Hepatocyte (in vitro differentiated cells): ENCODE data around the gene SCARF1. TPM values are rescaled to one million over a fixed set of nuclear protein-coding genes. Genes with fewer than 3 reads are reported as not detected.
"Not testable (repeated sequence)": the region's sequence is repeated elsewhere in the genome, so short reads cannot be mapped to it uniquely, and the experiment has no call there.

Experiments
- DNase-seq: peaks from one replicate; pipeline ENCODE4 v3.0.0-alpha.2; 2016; ENCODE audit warnings: low spot score
- H2AFZ ChIP-seq: fragments of 200-600 bp; sonication (generic); 2 replicates; pipeline ENCODE4 v1.6.0; 2016; ENCODE audit warnings: antibody characterized with exemption, mild to moderate bottlenecking
- H3K27ac ChIP-seq: fragments of 200-600 bp; sonication (generic); 2 replicates; pipeline ENCODE4 v1.5.1; 2016; ENCODE audit warnings: mild to moderate bottlenecking
- H3K27me3 ChIP-seq: fragments of 200-600 bp; sonication (generic); 2 replicates; pipeline ENCODE4 v1.6.1; 2016
- H3K36me3 ChIP-seq: fragments of 200-600 bp; sonication (generic); replicated peaks from 2 replicates; pipeline ENCODE4 v1.5.1; 2016; ENCODE audit warnings: low read depth; ENCODE audit not compliant: insufficient read depth
- H3K4me1 ChIP-seq: fragments of 200-600 bp; sonication (generic); 2 replicates; pipeline ENCODE4 v1.5.1; 2016; ENCODE audit warnings: mild to moderate bottlenecking, moderate library complexity; ENCODE audit not compliant: insufficient read depth
- H3K4me2 ChIP-seq: fragments of 200-600 bp; sonication (generic); 2 replicates; pipeline ENCODE4 v1.6.0; 2016
- H3K4me3 ChIP-seq: fragments of 200-600 bp; sonication (generic); 2 replicates; pipeline ENCODE4 v1.5.1; 2016; ENCODE audit warnings: mild to moderate bottlenecking
- H3K79me2 ChIP-seq: fragments of 200-600 bp; sonication (generic); 2 replicates; pipeline ENCODE4 v1.6.0; 2017; ENCODE audit warnings: mild to moderate bottlenecking
- H3K9me2 ChIP-seq: fragments of 200-600 bp; sonication (generic); replicated peaks from 2 replicates; pipeline ENCODE4 v1.6.0; 2017; ENCODE audit warnings: mild to moderate bottlenecking; ENCODE audit not compliant: insufficient read depth
- H3K9me3 ChIP-seq: fragments of 200-600 bp; sonication (generic); 2 replicates; pipeline ENCODE4 v1.5.1; 2016; ENCODE audit warnings: low read depth, mild to moderate bottlenecking
- H4K20me1 ChIP-seq: fragments of 200-600 bp; sonication (generic); 2 replicates; pipeline ENCODE4 v1.6.0; 2016; ENCODE audit warnings: mild to moderate bottlenecking; ENCODE audit not compliant: insufficient read depth, poor library complexity, severe bottlenecking
- EZH2 ChIP-seq: fragments of 200-600 bp; sonication (generic); IDR thresholded peaks from 2 replicates; pipeline ENCODE4 v1.6.1; 2016; ENCODE audit warnings: antibody characterized with exemption, mild to moderate bottlenecking, borderline replicate concordance
- EZH2phosphoT487 ChIP-seq: fragments of 200-600 bp; sonication (generic); IDR thresholded peaks from one replicate; pipeline ENCODE4 v1.6.1; 2018; ENCODE audit warnings: antibody characterized with exemption, mild to moderate bottlenecking, low read depth, moderate library complexity; ENCODE audit not compliant: unreplicated experiment, severe bottlenecking
- WGBS: methylation state at CpG from one replicate; pipeline ENCODE4 v1.1.6; 2016; ENCODE audit warnings: low lambda C conversion rate; ENCODE audit errors: missing lambda C conversion rate; 5-methylcytosine and 5-hydroxymethylcytosine counted together
- polyA plus RNA-seq: library from polyadenylated mRNA; unstranded; fragments of >200 nt; fragmentation: Nextera tagmentation; extraction: Ambion mirVana; gene quantifications from 2 replicates; pipeline ENCODE4 v1.2.1, GENCODE V29; 2016
- total RNA-seq: library from RNA; depleted of rRNA; stranded (reverse); fragments of >200 nt; gene quantifications from 2 replicates; pipeline ENCODE4 v1.2.3, GENCODE V29; 2014
- TF ChIP-seq, protein P1 (sequence below): fragments of 200-600 bp; sonication (generic); IDR thresholded peaks from 2 replicates; pipeline ENCODE4 v1.5.1; 2016; ENCODE audit warnings: antibody characterized with exemption, mild to moderate bottlenecking; ENCODE audit not compliant: poor library complexity

The SCARF1 gene
- 0.93 and 1.2 TPM in 2 replicates for total RNA-seq
- 1.0 and 2.0 TPM in 2 replicates for polyA plus RNA-seq

GRCh38 chr17:1645207-1646171 lies at the start of gene SCARF1:
TSS of gene SCARF1 (minus strand) at chr17:1645732. CDS start at chr17:1645697, 35 bp downstream.
- Histone ChIP-seq H3K4me2 (no peak within 1 kb of the TSS), H2AFZ (no peak within 1 kb of the TSS), H4K20me1 (peaks cover 4% of the 10 kb centered on the region), H3K36me3 (no peaks in the 10 kb centered on the region), H3K4me3 (no peak within 1 kb of the TSS), H3K4me1 (peaks cover 26% of the 10 kb centered on the region), H3K79me2 (no peaks in the 10 kb centered on the region), H3K27me3 (no peaks in the 10 kb centered on the region), H3K27ac (no peak within 1 kb of the TSS), H3K9me2 (no peaks in the 10 kb centered on the region), H3K9me3 (no peaks in the 10 kb centered on the region)
- TF ChIP-seq EZH2phosphoT487 (no peak), EZH2 (no peak)
- TF ChIP-seq, protein P1, sequence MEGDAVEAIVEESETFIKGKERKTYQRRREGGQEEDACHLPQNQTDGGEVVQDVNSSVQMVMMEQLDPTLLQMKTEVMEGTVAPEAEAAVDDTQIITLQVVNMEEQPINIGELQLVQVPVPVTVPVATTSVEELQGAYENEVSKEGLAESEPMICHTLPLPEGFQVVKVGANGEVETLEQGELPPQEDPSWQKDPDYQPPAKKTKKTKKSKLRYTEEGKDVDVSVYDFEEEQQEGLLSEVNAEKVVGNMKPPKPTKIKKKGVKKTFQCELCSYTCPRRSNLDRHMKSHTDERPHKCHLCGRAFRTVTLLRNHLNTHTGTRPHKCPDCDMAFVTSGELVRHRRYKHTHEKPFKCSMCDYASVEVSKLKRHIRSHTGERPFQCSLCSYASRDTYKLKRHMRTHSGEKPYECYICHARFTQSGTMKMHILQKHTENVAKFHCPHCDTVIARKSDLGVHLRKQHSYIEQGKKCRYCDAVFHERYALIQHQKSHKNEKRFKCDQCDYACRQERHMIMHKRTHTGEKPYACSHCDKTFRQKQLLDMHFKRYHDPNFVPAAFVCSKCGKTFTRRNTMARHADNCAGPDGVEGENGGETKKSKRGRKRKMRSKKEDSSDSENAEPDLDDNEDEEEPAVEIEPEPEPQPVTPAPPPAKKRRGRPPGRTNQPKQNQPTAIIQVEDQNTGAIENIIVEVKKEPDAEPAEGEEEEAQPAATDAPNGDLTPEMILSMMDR: no peak
- WGBS: 88% methylated on average over 23 of the region's 25 CpGs
- DNase-seq: no peak

GRCh38 chr17:1693339-1693738 lies 47.8 kb upstream of the SCARF1 start:
- Histone ChIP-seq H3K9me2 (no peaks in the 10 kb centered on the region), H3K4me3 (no peak overlapping the region)
- TF ChIP-seq EZH2 (no peak), EZH2phosphoT487 (no peak)
- TF ChIP-seq, protein P1: no peak

GRCh38 chr17:1690544-1691221 lies 45.2 kb upstream of the SCARF1 start:
- H3K36me3 ChIP-seq: no peaks in the 10 kb centered on the region
- no peaks in the 10 kb centered on the region for H3K27me3 ChIP-seq
- H3K4me2 ChIP-seq: no peak overlapping the region
- no peaks in the 10 kb centered on the region for H3K9me2 ChIP-seq
- WGBS: 92% methylated on average over 4 of the region's 8 CpGs
- no peaks in the 10 kb centered on the region for H3K9me3 ChIP-seq
- no peak overlapping the region for H3K27ac ChIP-seq
- no peak overlapping the region for H3K4me3 ChIP-seq
- H4K20me1 ChIP-seq: no peaks in the 10 kb centered on the region
- no peak overlapping the region for H2AFZ ChIP-seq
- DNase-seq: no peak
- TF ChIP-seq EZH2 (no peak), EZH2phosphoT487 (no peak)
- TF ChIP-seq, protein P1: no peak
- H3K4me1 ChIP-seq: no peaks in the 10 kb centered on the region
- H3K79me2 ChIP-seq: no peaks in the 10 kb centered on the region

More at GRCh38 chr17:1693339-1693738, 47.8 kb upstream of the SCARF1 start:
- DNase-seq: no peak
- H3K36me3 ChIP-seq: no peaks in the 10 kb centered on the region
- H3K79me2 ChIP-seq: no peaks in the 10 kb centered on the region
- no peak overlapping the region for H2AFZ ChIP-seq
- no peak overlapping the region for H3K4me2 ChIP-seq
- H3K4me1 ChIP-seq: no peaks in the 10 kb centered on the region
- no peak overlapping the region for H3K27ac ChIP-seq
- H4K20me1 ChIP-seq: no peaks in the 10 kb centered on the region
- H3K9me3 ChIP-seq: no peaks in the 10 kb centered on the region
- H3K27me3 ChIP-seq: no peaks in the 10 kb centered on the region
- 89% methylated on average over 7 of the region's 7 CpGs for WGBS

DNA sequence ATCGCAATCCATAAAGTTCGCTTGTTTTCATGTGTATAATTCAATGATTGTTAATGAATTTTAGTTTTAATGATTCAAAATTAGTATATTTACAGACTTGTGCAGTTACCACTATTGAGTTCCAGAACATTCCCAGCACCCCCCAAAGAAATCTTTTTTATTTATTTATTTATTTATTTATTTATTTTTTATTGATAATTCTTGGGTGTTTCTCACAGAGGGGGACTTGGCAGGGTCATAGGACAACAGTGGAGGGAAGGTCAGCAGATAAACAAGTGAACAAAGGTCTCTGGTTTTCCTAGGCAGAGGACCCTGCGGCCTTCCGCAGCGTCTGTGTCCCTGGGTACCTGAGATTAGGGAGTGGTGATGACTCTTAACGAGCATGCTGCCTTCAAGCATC lies 42.9 kb upstream of the SCARF1 start:
- not testable (repeated sequence) for H3K4me3 ChIP-seq, H3K27ac ChIP-seq, H3K36me3 ChIP-seq, H3K9me3 ChIP-seq, H2AFZ ChIP-seq, H3K27me3 ChIP-seq, H3K79me2 ChIP-seq, H3K9me2 ChIP-seq, H3K4me2 ChIP-seq, H4K20me1 ChIP-seq, DNase-seq
- H3K4me1 ChIP-seq: peaks cover 11% of the 10 kb centered on the region
- WGBS: 71% methylated on average over 6 of the region's 6 CpGs
